MV-4-11 (cell line): ENCODE results near the gene RASSF3.
"Not testable (repeated sequence)": the region's sequence is repeated elsewhere in the genome, so short reads cannot be mapped to it uniquely, and the experiment has no call there.

Experiments used
- DNase-seq: peaks from one replicate; lab custom pipeline; 2025; lab: John Stamatoyannopoulos, UW

RASSF3 gene

GRCh38 chr12:64595863-64596793 lies 14.2 kb upstream of the RASSF3 start:
- peak; percentile 80 for DNase-seq

- no peak for DNase-seq
Measured at GRCh38 chr12:64598831-64599230, 11.5 kb upstream of the RASSF3 start.

DNA sequence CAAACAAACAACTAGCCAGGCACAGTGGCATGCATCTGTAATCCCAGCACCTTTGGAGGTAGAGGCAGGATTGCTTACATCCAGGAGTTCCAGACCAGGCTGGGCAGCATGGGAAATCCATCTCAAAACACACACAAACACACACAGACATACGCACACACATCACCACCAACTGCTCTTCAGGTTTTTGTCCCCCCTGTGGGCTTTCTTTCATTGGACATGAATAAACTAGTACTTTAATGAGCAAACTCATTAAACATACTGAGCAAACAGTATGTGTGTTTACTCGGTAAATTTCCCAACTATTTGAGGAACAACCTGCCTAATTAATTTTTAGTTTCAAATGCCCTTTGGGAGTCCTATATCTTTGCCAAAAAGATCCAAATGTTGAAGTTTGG lies 10.1 kb upstream of the RASSF3 start:
- no peak for DNase-seq

GRCh38 chr12:64603183-64603841 lies 7.0 kb upstream of the RASSF3 start:
- DNase-seq = no peak

GRCh38 chr12:64608901-64609535 lies 1.3 kb upstream of the RASSF3 start:
- DNase-seq = peak; percentile 37

GRCh38 chr12:64609536-64610078 lies 688 bp upstream of the RASSF3 start:
- no peak for DNase-seq

GRCh38 chr12:64610660-64611340 lies 505 bp downstream of the RASSF3 start:
- DNase-seq = peak; percentile 42

- DNase-seq = no peak
Measured at GRCh38 chr12:64611341-64612284, 1.3 kb downstream of the RASSF3 start.

DNA sequence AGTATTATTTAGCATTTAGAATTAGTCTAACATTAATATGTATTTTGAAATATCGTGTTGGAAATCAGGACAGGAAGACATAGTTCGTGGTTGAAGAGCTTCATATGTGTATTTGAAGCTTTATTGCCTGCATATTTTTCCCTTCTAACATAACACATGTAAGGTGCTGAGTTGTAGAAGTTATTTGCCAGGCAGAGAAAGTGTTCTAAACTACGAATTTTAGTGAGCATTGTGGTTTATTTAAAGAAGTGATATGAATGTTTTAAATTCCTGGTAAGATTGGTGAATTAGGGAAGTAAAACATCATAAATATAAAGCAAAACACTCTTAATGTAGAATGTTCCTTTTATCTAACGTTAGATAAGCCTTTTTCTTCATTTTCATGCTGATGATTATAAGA lies 2.5 kb downstream of the RASSF3 start:
- DNase-seq = no peak

DNA sequence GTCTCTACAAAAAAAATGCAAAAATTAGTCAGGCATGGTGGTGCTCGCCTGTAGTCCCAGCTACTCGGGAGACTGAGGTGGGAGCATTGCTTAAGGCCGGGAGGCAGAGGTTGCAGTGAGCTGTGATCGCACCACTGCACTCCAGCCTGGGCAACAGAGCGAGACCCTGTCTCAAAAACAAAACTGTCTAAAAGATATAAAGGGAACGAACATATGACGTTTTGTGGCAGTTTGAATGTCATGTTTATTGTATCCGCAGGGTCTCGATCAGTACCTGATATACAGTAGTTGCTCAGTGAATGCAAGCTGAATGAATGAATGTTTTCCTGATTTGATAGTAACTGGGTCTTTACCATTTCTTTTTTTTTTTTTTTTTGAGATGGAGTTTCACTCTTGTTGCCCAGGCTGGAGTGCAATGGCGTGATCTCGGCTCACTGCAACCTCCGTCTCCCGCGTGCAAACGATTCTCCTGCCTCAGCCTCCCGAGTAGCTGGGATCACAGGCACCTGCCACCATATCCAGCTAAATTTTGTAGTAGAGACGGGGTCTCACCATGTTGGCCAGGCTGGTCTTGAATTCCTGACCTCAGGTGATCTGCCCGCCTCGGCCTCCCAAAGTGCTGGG lies 3.6 kb downstream of the RASSF3 start:
- DNase-seq = not testable (repeated sequence)

- DNase-seq = no peak
Measured at GRCh38 chr12:64616201-64616600, 5.9 kb downstream of the RASSF3 start.

- DNase-seq = peak; percentile 98
Measured at GRCh38 chr12:64618953-64619590, 8.8 kb downstream of the RASSF3 start.

GRCh38 chr12:64621257-64621942 lies 11.1 kb downstream of the RASSF3 start:
- DNase-seq = peak; percentile 92

GRCh38 chr12:64624035-64624434 lies 13.7 kb downstream of the RASSF3 start:
- DNase-seq = no peak

DNA sequence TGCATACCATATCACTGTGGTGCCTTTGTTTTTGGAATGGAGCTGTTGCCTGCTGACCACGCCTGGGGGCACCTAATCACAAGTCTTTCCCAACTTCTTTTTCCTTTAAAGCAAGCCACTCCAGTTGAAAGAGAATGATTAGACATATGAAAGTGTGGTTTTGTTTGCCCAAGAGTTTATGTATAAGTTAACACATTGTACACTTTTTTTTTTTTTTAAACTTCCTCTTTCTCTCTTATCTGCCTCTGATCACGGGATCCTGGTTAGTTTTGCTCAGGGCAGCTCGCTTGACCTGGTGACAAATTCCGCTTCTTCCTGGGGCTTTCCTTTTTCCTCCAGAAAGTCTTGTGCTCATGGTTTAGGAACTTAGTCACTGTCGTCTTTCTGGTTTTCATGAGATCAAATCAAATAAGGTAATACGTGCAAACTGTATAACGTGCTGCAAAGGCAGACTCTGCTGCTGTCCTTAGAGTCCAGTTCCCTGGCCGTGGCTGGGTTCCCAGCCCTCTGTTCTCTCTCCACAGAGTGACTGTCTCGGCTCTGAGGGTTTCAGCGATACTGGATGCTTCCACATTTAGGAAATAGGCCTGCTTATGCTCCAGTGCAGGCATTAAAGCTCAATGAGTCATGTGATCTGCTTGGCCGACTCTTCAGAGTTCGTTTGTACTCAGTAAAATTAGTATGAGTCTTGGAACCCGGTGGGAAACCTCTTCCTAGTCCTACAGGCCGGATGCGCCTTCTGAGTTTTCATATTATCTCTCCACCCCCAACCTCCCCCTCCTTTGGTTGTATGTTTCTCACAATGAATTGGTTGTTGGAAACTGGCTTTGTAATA lies 15.2 kb downstream of the RASSF3 start:
- DNase-seq = peak; percentile 98

GRCh38 chr12:64626588-64626987 lies 16.3 kb downstream of the RASSF3 start:
- DNase-seq = not testable (repeated sequence)

DNA sequence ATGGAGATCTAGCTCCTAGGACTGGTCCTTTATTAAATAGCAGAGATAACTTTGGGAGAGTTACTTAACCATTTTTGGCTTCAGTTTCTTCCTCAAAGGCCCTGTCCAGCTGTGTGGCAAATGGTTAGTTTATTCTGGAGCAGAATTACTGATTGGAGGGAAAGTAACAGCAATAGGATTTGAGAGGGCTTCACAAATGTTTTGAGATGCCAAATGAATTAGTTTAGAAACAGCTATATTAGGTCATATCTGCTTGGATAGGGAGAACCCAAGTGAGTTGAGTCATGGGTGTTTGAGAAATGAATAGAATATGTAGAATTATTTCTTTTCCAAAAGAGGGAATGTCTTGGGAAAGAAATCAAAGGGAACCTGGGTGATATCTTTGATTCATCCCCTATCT lies 17.5 kb downstream of the RASSF3 start:
- DNase-seq = no peak

DNA sequence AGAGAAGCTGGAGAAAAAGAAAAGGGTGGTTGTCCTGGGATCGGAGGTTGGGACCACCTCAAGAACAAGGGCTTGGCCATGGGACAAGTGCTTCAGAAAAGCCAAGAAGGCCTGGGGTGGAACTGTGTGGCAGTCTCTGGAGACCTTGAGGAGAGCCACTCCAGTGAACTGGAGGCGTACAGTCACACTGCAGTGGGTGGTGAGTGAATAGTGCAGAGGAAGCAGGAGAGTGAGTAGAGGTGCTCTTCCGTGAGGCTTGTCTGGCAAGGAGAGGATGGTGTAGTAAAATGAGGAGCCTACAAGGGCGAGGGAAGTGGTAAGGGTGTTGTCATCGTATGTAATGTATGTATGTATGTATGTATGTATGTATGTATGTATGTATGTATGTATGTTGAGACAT lies 20.9 kb downstream of the RASSF3 start:
- DNase-seq = no peak
